Measurements from ENCODE around the gene LPIN2.
"Not testable (repeated sequence)": the region's sequence is repeated elsewhere in the genome, so short reads cannot be mapped to it uniquely, and the experiment has no call there.

The LPIN2 gene

GRCh38 chr18:3032721-3033120, 19.8 kb upstream of the LPIN2 start:
- no peak for DNase-seq
- intact Hi-C loops (cut with DNase I; ENCODE audit: low total_unique reads) = no loop called here
- no peak overlapping the region for H3K27ac ChIP-seq
- H3K4me3 ChIP-seq = no peak overlapping the region
- peaks cover 0 to 22% (median 13%) of the 10 kb centered on the region in 4 donors for H3K4me1 ChIP-seq
- H3K27me3 ChIP-seq = no peaks in the 10 kb centered on the region
- no peaks in the 10 kb centered on the region for H3K9me3 ChIP-seq
- H3K36me3 ChIP-seq = no peaks in the 10 kb centered on the region
- no peak for TF ChIP-seq CTCF (IDR thresholded peaks at IDR 0.05)

- no peak for TF ChIP-seq CTCF (IDR thresholded peaks at IDR 0.05)
- DNase-seq = no peak
- Histone ChIP-seq H3K9me3 (no peaks in the 10 kb centered on the region), H3K4me3 (no peak overlapping the region), H3K4me1 (peaks cover 0 to 17% (median 11%) of the 10 kb centered on the region in 4 donors), H3K27me3 (no peaks in the 10 kb centered on the region), H3K27ac (peak overlapping the region; percentile 34 to 37), H3K36me3 (no peaks in the 10 kb centered on the region)
- intact Hi-C loops (cut with DNase I; ENCODE audit: low total_unique reads) = no loop called here
Observed at GRCh38 chr18:3029215-3029952, 16.4 kb upstream of the LPIN2 start.

GRCh38 chr18:3028115-3028514, 15.2 kb upstream of the LPIN2 start:
- H3K36me3 ChIP-seq; intact Hi-C loops (cut with DNase I; ENCODE audit: low total_unique reads); H3K9me3 ChIP-seq; DNase-seq; H3K27me3 ChIP-seq; H3K4me3 ChIP-seq; H3K27ac ChIP-seq: not testable (repeated sequence)
- H3K4me1 ChIP-seq = peaks cover 0 to 17% (median 11%) of the 10 kb centered on the region in 4 donors

- Histone ChIP-seq H3K4me1 (peaks cover 0 to 17% (median 11%) of the 10 kb centered on the region in 4 donors), H3K9me3 (no peaks in the 10 kb centered on the region), H3K36me3 (no peaks in the 10 kb centered on the region), H3K4me3 (no peak overlapping the region), H3K27me3 (no peaks in the 10 kb centered on the region), H3K27ac (peak overlapping the region; percentile 27 to 44)
- intact Hi-C loops (cut with DNase I; ENCODE audit: low total_unique reads) = no loop called here
- no peak for TF ChIP-seq CTCF (IDR thresholded peaks at IDR 0.05)
- no peak for DNase-seq
Observed at GRCh38 chr18:3027370-3027891, 14.5 kb upstream of the LPIN2 start.

GRCh38 chr18:3025544-3025943, 12.6 kb upstream of the LPIN2 start:
- no peaks in the 10 kb centered on the region for H3K9me3 ChIP-seq
- no peaks in the 10 kb centered on the region for H3K36me3 ChIP-seq
- no peaks in the 10 kb centered on the region for H3K27me3 ChIP-seq
- no peak overlapping the region for H3K4me3 ChIP-seq
- no peak for TF ChIP-seq CTCF (IDR thresholded peaks at IDR 0.05)
- no peak overlapping the region for H3K27ac ChIP-seq
- intact Hi-C loops (cut with DNase I; ENCODE audit: low total_unique reads) = no loop called here
- peaks cover 0 to 17% (median 11%) of the 10 kb centered on the region in 4 donors for H3K4me1 ChIP-seq
- no peak for DNase-seq

- intact Hi-C loops (cut with DNase I; ENCODE audit: low total_unique reads); DNase-seq; H3K27ac ChIP-seq; H3K27me3 ChIP-seq; H3K9me3 ChIP-seq; H3K4me1 ChIP-seq; H3K36me3 ChIP-seq; H3K4me3 ChIP-seq: not testable (repeated sequence)
Observed at GRCh38 chr18:3023603-3024002, 10.7 kb upstream of the LPIN2 start.

Data from tibial artery (tissue), 4 donors.